NCI-H2196 (cell line): ENCODE results near the gene CCSER1.
"Not testable (repeated sequence)": the region's sequence is repeated elsewhere in the genome, so short reads cannot be mapped to it uniquely, and the experiment has no call there.

Experiments used
- DNase-seq: peaks from one replicate; lab custom pipeline; 2025; ENCODE audit not compliant: unreplicated experiment; lab: John Stamatoyannopoulos, UW

The CCSER1 gene

DNA sequence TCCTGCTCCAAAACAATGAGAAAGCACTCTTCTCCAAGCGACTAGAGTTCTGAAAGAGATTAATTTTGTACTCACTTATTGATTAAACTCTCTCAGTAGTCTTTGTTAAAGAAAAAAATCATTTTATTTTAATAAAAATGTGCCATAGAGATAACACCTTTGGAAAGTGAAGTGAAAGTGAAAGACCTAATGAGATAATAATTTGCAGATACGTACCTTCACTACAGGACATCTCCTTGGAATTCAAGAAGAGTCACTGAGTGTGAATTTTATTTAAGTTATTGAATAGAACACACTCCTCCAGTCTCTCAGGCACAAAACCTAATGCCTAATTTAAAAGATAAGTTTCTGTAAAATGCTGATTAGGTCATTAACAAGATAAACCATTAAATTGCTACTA lies 1106.0 kb downstream of the CCSER1 start:
- no peak for DNase-seq

DNA sequence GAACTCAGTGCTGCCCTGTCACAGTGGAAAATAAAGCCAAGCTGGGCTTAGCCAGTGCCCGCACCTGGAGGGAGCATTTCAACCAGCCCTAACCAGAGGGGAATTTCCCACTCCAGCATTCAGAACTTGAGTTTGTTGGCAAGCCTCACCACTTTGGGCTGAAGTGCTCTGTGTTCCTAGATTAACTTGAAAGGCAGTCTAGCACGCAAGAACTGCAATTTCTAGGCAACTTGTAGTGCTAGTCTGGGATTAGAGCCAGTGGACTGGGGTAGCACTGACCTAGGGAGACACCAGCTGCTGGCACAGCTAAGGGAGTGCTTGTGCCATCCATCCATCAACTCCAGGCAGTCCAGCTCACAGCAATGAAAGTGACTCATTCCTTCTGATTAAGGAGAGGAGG lies 1115.9 kb downstream of the CCSER1 start:
- peak; percentile 26 for DNase-seq

DNA sequence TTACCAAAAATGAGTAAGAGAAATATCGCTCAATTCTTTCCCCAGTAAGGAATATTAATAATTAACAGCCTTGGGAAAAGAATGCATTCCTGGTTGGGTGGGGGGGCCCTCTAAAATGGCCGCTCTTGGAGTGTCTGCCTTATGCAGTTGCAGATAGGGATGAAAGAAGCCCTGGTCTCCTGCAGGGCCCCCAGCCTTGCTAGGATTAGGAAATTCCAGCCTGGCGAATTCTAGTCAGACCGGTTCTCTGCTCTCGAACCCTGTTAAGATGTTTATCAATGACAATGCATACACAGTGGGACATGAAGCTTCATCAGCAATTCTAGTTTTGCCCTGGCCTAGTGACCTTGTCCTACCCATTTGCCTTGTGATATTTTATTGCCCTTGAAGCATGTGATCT lies 1128.8 kb downstream of the CCSER1 start:
- DNase-seq = no peak

DNA sequence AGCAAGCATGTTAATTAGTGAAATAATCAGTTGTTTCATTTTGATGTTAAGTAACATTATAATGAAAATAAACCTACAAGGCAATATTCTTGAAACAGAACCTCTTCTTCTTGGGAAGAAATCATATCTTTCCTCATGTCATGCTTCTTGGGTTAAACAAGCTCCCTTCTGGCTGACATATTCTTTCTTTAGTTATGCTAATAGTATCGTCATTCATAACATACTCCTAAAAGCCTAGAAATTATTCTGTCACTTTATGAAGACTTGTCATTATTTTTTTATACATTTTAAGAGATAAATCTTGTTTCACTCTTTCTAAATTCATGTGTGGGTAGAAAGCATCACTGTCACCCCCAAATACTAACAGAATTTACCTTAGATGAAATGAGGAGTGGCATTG lies 1129.6 kb downstream of the CCSER1 start:
- no peak for DNase-seq

DNA sequence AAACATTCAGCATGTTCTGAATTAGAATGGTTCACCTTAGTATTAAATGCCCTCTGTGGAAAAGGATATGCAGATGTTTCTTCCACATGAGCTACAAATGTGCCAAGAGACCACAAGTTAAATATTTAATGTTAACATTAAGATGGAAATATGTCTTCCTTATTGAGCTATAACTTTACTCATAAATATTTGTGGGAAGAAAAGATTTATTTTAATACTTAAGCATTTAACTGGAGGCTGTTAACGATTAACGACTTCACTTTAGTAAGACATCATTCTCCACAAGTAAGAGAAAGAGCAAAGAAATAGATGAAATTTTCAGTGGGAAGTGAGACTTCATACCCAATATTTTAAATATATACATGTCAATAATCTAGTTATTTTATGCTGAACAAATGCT lies 1130.5 kb downstream of the CCSER1 start:
- no peak for DNase-seq

DNA sequence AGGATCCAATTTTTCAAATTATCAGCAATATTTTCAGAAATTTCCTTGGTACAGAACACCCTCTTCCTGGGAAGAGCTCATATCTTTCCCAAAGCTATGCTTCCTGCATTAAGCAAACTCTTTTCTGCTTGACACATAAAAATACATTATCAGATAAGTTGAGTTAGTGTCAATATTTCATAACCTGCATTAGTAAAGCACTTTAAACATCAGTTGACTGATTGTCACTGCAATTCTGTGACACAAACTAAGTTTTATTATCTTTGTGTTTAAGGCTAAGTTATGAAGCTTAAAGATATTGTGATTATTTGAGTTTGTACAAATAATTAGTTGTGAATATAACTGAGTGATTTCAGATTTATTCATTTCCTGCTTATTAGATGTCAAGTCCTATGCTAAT lies 1131.1 kb downstream of the CCSER1 start:
- DNase-seq = no peak

DNA sequence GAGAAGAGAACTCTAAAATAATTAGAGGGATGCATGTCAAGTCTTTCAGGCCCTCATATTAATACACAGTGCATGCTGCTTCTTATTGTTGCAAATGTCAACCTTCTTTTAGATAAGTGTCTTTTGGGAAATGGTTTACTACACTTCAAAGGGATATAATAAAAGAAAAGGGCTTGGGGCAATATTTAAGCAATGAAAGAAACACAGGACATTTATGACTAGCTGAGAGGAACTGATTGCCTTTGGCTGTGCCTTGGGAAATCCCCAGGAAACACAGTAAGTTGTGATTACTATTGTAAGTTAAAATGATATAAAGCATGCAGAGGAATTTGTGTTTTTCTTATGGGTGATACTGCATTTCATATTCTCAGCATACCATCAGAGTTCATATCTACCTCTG lies 1140.3 kb downstream of the CCSER1 start:
- DNase-seq = no peak

DNA sequence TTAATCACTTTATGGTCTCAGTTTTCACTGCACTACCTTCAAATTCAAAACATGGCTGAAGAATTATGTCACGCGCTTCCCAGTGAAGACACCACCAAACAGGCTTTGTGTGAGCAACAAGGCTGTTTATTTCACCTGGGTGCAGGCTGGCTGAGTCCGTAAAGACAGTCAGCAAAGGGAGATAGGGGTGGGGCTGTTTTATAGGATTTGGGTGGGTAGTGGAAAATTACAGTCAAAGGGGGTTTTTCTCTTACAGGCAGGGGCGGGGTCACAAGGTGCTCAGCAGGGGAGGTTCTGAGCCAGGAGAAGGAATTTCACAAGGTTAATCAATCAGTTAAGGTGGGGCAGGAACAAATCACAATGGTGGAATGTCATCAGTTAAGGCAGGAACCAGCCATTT lies 1141.3 kb downstream of the CCSER1 start:
- not testable (repeated sequence) for DNase-seq

DNA sequence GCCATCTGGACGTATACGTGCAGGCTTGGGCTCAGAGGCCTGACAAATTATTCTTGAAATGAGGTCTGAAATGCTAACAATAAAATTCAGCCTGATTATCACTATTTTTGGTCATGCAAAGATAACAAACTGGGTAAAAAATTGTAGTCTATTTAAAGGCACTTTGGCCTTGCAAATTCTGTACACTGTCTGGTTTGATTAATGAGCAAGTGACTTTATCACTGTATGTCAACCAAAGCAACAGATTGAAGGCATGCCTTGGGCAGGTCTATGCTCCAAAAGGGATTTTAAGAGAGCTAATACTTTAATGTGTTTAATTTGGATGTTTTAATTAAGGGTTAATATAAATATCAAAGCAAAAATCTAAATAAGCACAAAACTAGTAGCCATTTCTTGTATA lies 1141.7 kb downstream of the CCSER1 start:
- DNase-seq = no peak

DNA sequence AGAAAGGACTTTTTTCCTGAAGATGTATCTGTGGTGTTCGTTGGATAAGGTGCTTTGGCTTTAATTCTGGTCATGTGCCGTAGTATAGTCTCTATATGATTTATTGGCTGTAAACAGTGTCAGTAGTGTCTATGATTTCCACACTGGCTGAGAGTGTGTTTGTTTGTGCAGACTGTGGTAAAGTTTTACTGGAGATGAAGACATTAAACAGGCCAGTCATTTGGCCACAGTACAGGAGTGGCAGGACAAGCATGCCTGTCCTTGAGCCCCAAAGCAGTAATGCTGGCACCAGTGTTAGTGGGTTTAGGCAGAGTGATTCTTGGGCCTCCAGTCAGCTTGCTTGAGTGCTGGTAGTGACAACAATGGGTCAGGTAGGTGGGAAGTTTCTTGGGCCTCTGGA lies 1152.7 kb downstream of the CCSER1 start:
- DNase-seq = no peak

DNA sequence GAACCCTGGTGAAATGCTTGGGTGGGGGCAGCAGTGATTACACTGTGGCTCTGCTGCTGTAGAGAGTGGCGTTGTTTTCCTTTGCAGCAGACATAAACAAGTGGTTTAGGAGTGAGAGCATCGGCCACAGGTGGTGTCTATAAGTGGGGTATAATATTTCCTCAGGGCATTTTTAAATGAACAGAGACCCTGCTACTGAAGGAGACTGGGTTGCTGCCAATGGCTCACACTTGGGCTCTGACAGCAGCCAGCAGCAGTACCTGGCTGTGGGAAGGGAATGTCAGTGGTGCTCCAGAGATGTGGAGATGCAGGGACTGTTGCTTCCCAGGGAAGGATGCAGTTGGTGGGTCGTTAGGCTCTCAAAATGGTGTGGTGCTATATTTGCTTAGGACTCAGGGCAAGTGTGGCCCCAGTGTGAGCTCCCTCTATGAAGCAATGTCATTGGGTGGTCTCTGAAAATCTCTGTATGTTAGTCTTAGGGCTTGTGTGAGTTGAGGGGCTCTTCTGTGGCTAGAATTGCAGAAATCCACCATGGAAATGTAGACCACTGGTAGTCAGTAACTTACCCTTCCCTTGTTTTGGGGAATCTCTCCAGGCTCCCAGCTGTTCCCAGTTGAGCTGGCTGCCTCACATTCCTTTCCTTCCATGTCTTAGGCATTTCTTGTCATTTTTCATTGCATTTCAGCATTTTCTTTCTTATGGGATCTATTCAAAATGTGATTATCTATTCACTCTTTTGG lies 1153.5 kb downstream of the CCSER1 start:
- no peak for DNase-seq

DNA sequence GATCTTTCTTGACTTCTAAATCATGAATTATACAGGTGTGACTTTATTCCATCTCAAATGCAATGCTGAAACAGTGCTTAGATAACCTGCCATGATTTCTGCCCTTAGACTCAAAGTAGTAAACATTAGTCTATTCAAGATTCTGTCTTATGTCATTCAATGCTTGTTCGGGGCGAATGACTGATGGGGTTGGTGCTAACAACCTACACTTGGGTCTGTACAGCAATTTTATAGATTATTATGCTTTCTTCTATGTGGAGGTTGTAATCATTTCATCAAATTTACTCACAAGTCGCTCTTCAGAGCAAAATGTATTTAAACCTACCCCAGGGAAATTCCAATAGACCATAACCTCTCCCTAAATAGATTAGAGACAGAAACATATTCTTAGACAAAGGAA lies 1155.0 kb downstream of the CCSER1 start:
- no peak for DNase-seq

DNA sequence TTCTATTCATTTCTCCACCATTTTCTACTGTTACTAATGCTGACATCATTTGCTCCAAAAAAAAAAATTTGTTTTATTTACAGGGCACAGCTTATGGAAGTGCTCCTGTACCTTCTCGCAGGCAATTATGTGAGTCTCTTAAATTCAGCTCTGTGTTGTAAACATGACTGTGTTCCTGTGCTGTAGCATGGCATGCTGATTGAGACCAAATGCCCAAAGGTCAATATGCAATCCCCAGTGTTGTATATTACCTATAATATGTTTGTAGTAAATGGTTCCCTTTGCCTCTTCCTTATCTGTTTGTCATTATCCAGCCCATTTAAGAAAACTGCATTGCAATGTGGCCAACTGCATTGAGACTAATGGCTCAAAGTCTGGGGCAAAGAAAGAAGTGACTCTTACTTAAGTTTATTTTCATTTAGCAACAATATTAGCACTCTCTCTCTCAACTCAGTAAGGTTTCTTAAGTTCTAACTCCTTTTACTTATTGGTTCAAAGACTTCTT lies 1156.6 kb downstream of the CCSER1 start:
- DNase-seq = no peak

DNA sequence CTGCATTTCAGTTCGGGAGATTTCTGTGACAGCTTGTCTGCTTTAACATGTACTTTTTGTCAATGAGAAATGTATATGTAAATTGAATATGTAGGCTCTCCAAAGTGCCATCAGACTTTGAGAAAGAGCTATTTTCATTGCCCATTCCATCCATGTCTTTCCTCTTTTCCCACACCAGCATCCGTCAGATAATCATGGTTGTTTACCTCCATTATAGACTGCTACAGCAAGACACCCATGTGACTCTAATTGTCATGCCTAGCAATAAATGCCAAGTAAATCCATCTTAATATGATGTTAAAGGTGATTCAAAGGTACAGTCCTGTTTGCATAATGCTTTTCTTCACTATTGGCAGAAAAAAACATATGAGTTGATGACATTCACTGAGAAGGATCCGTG lies 1157.3 kb downstream of the CCSER1 start:
- DNase-seq = no peak

DNA sequence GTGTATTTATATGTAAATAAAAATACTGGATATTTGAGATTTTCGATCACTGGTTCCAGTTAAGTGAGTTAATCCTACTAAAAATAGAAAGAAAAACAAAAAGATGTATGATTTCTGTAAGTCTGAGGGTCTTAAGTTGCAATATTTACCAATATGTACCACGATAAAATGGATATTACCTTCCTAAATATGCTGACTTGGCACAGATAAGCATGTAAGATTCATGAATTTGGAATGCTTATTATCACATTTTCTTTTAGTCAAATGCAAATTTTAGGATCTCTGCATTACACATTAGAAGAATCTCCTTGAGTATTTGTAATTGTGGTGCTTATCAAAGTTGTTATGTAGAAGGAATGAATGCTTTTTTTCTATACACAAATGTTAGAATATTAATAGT lies 1158.3 kb downstream of the CCSER1 start:
- no peak for DNase-seq

DNA sequence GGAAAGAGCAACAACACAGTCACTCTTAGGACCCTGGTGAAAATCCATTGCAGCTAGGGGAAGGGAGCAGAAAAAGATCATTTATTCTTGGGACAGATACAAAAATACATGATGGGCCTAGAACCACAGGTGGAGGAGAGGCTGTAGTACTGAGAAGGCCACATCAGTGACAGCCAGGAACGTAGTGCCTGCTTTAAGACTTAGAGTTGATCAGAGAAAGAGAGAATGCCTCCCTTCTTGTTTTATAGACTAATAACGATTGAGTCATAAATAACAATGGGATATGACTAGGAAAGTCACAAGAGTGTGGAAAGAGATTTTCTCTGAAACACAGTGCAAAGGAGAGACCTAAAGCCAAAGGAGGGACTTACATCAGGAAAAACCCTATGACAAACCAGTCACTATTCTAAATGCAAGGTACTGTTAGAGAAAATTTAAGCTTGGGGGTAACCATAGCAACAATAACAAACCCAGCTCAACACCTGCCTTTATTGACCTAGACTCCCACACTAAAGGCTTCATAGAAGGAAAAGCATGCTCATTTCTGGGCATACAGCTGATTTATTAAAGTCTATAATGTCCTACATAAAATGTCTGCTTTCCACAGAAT lies 1161.6 kb downstream of the CCSER1 start:
- peak; percentile 1 for DNase-seq

DNA sequence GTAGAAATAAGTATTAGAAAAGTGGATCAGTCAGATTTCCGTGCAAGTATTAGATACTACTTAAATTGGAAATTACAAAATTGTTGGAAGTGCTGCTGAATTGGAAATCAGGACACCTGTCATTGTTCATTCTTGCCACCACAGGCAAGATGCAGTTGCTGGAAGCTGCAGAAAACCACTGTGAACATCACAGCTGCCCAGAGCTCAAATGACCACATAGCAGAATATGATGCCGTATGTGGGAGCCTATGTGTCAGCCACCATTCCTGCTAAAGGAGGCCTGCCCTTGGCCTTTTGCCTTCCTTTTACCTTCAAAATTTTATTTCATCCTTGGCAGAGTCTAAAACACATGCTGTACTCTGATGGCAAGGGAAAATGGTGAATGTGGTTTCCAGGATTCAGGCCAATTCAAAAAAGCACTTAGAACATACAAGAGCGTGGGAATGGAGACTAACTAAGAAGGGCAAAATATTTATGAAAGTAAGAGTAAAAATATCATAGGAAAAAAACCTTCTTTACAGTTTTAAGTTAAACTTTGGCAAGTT lies 1171.0 kb downstream of the CCSER1 start:
- DNase-seq = no peak

DNA sequence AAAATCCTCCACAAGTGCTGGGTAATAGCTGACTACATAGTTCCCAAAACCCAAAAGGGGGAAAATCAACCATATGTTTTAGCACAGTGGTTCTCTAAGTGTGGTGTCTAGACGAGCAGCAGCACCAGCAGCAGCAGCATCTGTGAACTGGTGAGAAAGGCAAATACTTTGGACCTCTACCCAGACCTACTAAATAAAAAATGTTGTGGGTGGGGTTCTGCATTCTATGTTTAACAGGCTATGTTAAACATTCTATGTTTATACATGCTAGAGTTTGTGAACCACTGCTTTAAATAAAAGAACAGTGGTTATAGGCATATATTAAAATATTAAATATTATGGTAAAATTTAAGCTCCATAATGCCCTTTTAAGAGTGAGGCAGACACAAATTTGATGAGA lies 1171.6 kb downstream of the CCSER1 start:
- DNase-seq = no peak

DNA sequence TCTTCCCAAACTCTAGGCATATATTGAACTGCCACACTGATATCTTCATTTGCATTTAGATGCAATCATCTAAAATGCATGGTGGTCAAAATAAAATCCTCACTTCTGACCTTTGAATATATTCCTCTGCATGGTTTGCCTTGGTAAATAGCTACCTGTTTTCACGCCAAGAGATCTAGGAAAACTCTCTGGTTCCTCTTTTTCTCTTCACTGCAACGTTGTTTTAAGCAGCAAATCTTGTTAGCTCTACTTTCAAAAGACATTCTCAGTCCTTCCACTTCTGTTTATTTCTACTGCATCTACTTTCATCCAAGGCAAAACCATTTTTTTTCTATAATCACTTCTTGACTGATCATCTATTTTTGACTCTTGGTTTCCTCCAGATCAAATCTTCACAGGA lies 1174.9 kb downstream of the CCSER1 start:
- DNase-seq = no peak

DNA sequence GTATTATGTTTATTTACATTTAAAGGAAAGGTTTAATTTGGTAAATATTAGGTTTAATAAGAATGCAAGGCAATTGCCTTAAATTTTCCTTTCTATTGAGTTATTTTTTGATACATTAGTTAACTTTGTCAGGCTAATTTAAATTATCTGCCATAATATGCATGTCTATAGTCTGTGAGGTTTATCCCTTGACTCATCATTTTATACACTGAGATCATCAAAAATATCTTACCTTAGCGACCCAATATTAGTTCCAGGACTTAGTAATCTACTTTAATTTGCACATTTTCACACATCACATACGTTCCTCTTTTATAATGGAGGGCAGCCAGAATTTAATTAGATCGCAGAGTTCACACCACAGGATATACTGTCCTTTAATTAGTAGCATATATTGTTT lies 1177.1 kb downstream of the CCSER1 start:
- DNase-seq = no peak

DNA sequence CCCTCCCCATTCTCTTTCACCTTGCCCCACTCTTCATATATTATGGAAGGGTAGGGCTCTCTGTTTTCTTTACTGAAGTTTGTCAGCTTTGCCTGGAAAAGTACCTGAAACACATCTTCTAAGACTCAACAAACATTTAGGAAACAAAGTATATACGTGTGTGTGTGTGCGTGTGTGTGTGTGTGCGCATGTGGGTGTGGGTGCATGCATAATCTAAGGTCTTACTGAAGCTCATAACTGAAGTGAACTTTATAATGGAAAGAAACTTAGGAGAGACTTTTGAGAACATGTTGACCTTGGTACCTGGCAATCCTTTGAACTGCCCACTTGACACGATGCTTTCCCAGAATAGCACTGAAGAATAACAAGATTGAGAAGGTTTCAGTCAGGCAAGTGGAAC lies 1190.2 kb downstream of the CCSER1 start:
- DNase-seq = no peak

DNA sequence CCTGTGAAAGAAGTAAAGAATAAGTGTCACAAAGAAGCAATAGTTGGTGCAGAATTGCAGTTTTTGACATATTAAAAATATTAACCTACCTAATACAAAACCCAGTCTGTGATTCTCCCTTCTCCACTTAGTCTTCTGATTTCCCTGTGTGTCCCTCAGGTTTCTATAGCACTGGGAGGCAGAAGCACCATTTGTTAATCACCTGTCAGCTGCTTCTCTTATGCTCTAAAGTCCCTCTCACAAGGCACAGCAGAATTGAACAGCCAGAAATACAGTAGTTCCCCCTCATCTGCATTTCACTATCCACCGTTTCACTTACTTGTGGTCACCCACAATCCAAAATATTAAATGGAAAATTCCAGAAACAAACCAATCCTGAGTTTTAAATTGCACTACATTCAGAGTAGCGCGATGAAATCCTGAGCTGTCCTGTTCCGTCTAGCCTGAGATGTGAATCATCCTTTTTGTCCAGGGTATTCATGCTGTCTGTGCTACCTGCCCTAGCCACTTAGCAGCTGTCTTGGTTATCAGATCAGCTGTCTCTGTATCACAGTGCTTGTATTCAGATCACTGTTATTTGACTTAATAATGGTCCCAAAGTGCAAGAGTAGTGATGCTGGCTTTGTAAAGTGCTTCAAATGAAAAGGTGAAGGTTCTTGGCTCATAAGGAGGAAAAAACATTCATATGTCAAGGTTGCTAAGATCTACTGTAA lies 1192.5 kb downstream of the CCSER1 start:
- DNase-seq = no peak
